NCI-H446 treated with DMSO at 0.1 percent for 48 hours (cell line): ENCODE measurements around the gene OBSL1.
A peak's percentile ranks its signal among the peaks of the same experiment; 100 is the strongest.

ENCODE experiments used
- DNase-seq: peaks from one replicate; lab custom pipeline; 2025; lab: John Stamatoyannopoulos, UW

Gene OBSL1

GRCh38 chr2:219596954-219597551, 25.7 kb upstream of the OBSL1 start:
- DNase-seq, result no peak

GRCh38 chr2:219595256-219595655, 23.9 kb upstream of the OBSL1 start:
- DNase-seq, result no peak

- no peak for DNase-seq
Measured at GRCh38 chr2:219593154-219593553, 21.8 kb upstream of the OBSL1 start.

GRCh38 chr2:219592736-219593135, 21.4 kb upstream of the OBSL1 start:
- DNase-seq, result no peak

- DNase-seq, result no peak
Measured at GRCh38 chr2:219591091-219591490, 19.8 kb upstream of the OBSL1 start.

- DNase-seq, result no peak
Measured at GRCh38 chr2:219581346-219581745, 10.0 kb upstream of the OBSL1 start.

GRCh38 chr2:219578811-219579613, 7.7 kb upstream of the OBSL1 start:
- no peak for DNase-seq

- no peak for DNase-seq
Measured at GRCh38 chr2:219576505-219577388, 5.4 kb upstream of the OBSL1 start.

- no peak for DNase-seq
Measured at GRCh38 chr2:219575566-219576504, 4.5 kb upstream of the OBSL1 start.

GRCh38 chr2:219574484-219575311, 3.4 kb upstream of the OBSL1 start:
- no peak for DNase-seq

- peak; percentile 82 for DNase-seq
Measured at GRCh38 chr2:219573166-219573565, 1.8 kb upstream of the OBSL1 start.

GRCh38 chr2:219572237-219573001, 1.1 kb upstream of the OBSL1 start, which contains the start of gene INHA:
TSS of gene INHA (plus strand) at chr2:219572310. CDS start at chr2:219572375, 65 bp downstream.
- no peak for DNase-seq

GRCh38 chr2:219570924-219571310, 422 bp downstream of the OBSL1 start:
- DNase-seq, result no peak

GRCh38 chr2:219570194-219570923, 980 bp downstream of the OBSL1 start:
- DNase-seq, result no peak

GRCh38 chr2:219569635-219570034, 1.7 kb downstream of the OBSL1 start:
- no peak for DNase-seq

- no peak for DNase-seq
Measured at GRCh38 chr2:219569041-219569440, 2.3 kb downstream of the OBSL1 start.

- no peak for DNase-seq
Measured at GRCh38 chr2:219567791-219568361, 3.5 kb downstream of the OBSL1 start.

- DNase-seq, result no peak
Measured at GRCh38 chr2:219567131-219567530, 4.2 kb downstream of the OBSL1 start.

- DNase-seq, result no peak
Measured at GRCh38 chr2:219566640-219567039, 4.7 kb downstream of the OBSL1 start.
